ENCODE data around the gene GPR108.
A peak's percentile ranks its signal among the peaks of the same experiment; 100 is the strongest.

GPR108 gene

GRCh38 chr19:6736169-6736916 is 1.0 kb downstream of the GPR108 start:
- TF ChIP-seq CTCF (IDR thresholded peaks at IDR 0.05): peak; percentile 56
- H3K4me1 ChIP-seq: peaks cover 18% of the 10 kb centered on the region
- H3K27ac ChIP-seq: peak overlapping the region; percentile 81

GRCh38 chr19:6735181-6735911 is 2.0 kb downstream of the GPR108 start:
- Histone ChIP-seq H3K27me3 (ENCODE audit: control insufficient read depth, insufficient read depth, low read length) (no peaks in the 10 kb centered on the region), H3K4me3 (ENCODE audit: low read depth, low read length) (no peak overlapping the region)
- no peak for TF ChIP-seq CTCF (IDR thresholded peaks at IDR 0.05)

More at GRCh38 chr19:6736169-6736916, 1.0 kb downstream of the GPR108 start:
- H3K4me3 ChIP-seq (ENCODE audit: low read depth, low read length): peak overlapping the region; percentile 98
- no peaks in the 10 kb centered on the region for H3K79me2 ChIP-seq
- no peaks in the 10 kb centered on the region for H3K27me3 ChIP-seq (ENCODE audit: control insufficient read depth, insufficient read depth, low read length)
- no peaks in the 10 kb centered on the region for H3K9me3 ChIP-seq (ENCODE audit: control insufficient read depth, low read length)
- peak overlapping the region; percentile 61 for H2AFZ ChIP-seq
- H3K9ac ChIP-seq: no peak overlapping the region
- no peaks in the 10 kb centered on the region for H3K36me3 ChIP-seq (ENCODE audit: control insufficient read depth, insufficient read depth, low read length)
- H3K4me2 ChIP-seq (ENCODE audit: low read length): peak overlapping the region; percentile 98

GRCh38 chr19:6734096-6734696 is 3.2 kb downstream of the GPR108 start:
- Histone ChIP-seq H3K9ac (no peak overlapping the region), H3K27me3 (ENCODE audit: control insufficient read depth, insufficient read depth, low read length) (no peaks in the 10 kb centered on the region), H3K4me2 (ENCODE audit: low read length) (no peak overlapping the region), H3K79me2 (no peaks in the 10 kb centered on the region), H2AFZ (no peak overlapping the region), H3K27ac (no peak overlapping the region), H3K4me3 (ENCODE audit: low read depth, low read length) (no peak overlapping the region), H3K4me1 (peaks cover 17% of the 10 kb centered on the region), H3K9me3 (ENCODE audit: control insufficient read depth, low read length) (no peaks in the 10 kb centered on the region), H3K36me3 (ENCODE audit: control insufficient read depth, insufficient read depth, low read length) (no peaks in the 10 kb centered on the region)
- no peak for TF ChIP-seq CTCF (IDR thresholded peaks at IDR 0.05)

More at GRCh38 chr19:6735181-6735911, 2.0 kb downstream of the GPR108 start:
- Histone ChIP-seq H3K4me1 (peaks cover 18% of the 10 kb centered on the region), H3K4me2 (ENCODE audit: low read length) (no peak overlapping the region), H2AFZ (no peak overlapping the region), H3K9me3 (ENCODE audit: control insufficient read depth, low read length) (no peaks in the 10 kb centered on the region), H3K9ac (no peak overlapping the region), H3K27ac (no peak overlapping the region), H3K79me2 (no peaks in the 10 kb centered on the region), H3K36me3 (ENCODE audit: control insufficient read depth, insufficient read depth, low read length) (no peaks in the 10 kb centered on the region)

- peaks cover 10% of the 10 kb centered on the region for H3K4me1 ChIP-seq
- no peak for TF ChIP-seq CTCF (IDR thresholded peaks at IDR 0.05)
- no peaks in the 10 kb centered on the region for H3K36me3 ChIP-seq (ENCODE audit: control insufficient read depth, insufficient read depth, low read length)
- H3K9ac ChIP-seq: no peak overlapping the region
- no peak overlapping the region for H3K4me2 ChIP-seq (ENCODE audit: low read length)
- H3K79me2 ChIP-seq: no peaks in the 10 kb centered on the region
- H3K27me3 ChIP-seq (ENCODE audit: control insufficient read depth, insufficient read depth, low read length): no peaks in the 10 kb centered on the region
- H3K27ac ChIP-seq: no peak overlapping the region
- H2AFZ ChIP-seq: no peak overlapping the region
- no peaks in the 10 kb centered on the region for H3K9me3 ChIP-seq (ENCODE audit: control insufficient read depth, low read length)
- no peak overlapping the region for H3K4me3 ChIP-seq (ENCODE audit: low read depth, low read length)
These were observed 3.9 kb downstream of the GPR108 start for GRCh38 chr19:6733338-6734095.

Data from parathyroid adenoma (tissue), 2 donors.